CD4-positive, alpha-beta T cell treated with Interleukin-17A for 4 hours (primary cell): ENCODE results near the gene LDB3.
"Not testable (repeated sequence)": the region's sequence is repeated elsewhere in the genome, so short reads cannot be mapped to it uniquely, and the experiment has no call there.

Source experiments
- DNase-seq: peaks from one replicate; pipeline ENCODE4 v3.0.0-alpha.2; 2020; ENCODE audit warnings: mixed read lengths

Gene LDB3

DNA sequence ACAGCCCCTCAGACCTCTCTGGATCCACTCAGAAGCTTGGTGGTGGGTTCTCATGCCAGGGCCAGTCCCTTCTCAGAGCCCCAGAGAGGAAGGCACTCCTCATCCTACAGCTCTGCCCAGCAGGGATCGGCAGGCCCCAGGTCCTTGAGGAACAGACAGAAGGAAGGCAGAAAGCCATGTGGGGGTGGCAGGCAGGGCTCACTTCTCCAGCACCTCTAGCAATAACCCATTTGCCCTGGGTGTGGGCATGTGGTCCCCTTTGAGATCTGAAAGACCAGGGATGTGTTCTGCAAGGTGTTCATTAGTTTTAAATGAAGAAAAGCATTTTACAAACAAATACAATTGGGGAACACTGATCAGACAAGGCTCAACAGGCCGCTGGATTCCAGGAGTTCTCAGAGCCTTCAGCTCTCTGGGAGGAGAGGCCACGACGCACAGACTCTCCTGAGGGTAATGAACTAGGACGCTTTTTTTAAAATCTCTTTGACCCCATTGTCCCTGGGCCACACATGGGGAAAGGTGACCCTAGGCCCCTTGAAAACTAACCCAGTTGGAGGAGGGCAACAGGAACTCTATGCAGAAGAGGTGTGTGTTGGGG, 40.6 kb downstream of the LDB3 start:
- no peak for DNase-seq

GRCh38 chr10:86709396-86710185, 41.3 kb downstream of the LDB3 start:
- DNase-seq = no peak

- DNase-seq = peak; percentile 89
These were observed 42.7 kb downstream of the LDB3 start for GRCh38 chr10:86710987-86711512.

DNA sequence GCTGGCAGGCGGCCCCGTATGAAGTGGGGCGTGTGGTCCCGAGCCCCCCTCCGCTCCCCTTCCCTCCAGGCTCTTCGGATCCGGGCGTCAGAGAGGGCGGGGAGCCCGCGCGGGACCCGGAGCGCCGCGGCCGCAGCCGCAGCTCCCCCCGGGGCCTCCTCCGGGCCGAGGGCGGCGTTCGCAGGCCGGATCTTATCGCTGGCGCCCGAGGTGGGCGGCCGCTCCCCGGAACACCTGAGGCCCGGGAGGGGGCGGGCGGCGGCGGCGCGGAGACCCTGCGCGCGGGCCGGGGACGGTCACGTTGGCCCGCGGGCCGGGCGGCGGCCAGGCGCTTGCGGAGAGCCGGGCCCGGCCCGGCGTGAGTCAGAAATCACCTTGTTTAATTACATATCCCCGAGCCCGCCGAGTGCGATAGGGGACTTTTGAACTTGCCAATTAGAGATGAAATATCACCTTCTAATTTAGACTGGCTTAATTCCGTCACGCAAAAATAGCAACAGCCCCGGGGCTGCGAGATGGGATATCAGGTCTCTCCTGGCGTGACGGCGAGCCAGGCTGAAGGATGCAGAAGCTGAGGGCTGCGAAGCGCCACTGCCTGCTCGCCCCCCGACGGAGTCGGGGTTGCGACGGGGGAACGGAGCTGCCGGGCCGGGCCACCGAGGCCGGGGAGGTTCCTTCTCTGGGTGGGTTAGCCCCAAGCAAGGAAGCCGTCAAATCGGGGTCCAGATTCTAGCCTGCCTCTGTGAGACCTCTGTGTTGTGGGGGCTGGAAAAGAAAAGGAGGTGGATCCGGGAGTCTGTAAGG, 43.4 kb downstream of the LDB3 start:
- DNase-seq = peak; percentile 59

DNA sequence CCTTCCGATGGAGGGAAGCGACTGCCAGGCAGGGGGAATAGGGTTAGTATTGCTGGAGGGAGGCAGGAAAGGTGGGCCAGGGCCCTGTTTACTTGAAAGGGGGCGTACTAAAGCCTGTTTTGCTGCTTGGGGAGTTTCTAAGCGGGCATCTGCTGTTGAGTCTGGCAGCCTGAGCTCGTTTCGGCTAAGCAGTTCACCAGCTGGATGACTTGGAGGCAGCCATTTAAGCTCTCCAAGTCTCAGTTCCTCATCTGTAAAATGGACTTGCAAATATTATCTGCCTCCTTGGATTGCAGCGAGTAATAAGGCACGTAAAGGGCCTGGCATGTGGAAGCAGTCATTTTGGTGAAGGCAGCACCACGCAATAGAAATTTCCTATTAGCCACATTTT, 44.0 kb downstream of the LDB3 start:
- DNase-seq = no peak

- no peak for DNase-seq
These were observed 47.0 kb downstream of the LDB3 start for GRCh38 chr10:86715156-86715795.

DNA sequence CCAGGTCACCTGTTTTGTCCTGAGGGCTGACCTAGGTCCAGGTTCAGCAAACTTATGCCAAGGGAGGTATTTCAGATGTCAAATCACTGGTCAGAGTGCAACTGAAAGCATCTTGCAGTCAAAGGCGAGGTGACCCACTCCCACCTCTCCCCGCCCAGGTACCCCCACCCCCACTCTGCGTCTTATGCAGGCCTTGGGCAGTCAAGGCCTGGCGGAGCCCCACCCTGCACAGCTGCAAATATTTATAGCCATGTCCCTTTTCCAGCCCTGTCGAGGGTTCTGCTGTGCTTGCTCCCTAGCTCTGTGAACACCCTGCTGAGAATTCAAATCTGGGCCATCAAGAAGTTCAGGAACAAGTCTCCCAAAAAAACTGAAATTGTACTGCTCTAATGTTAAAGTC, 47.5 kb downstream of the LDB3 start:
- no peak for DNase-seq

- no peak for DNase-seq
These were observed 48.2 kb downstream of the LDB3 start for GRCh38 chr10:86716466-86716865.

- DNase-seq = no peak
These were observed 50.2 kb downstream of the LDB3 start for GRCh38 chr10:86718556-86718955.

GRCh38 chr10:86721232-86721631, 52.9 kb downstream of the LDB3 start:
- no peak for DNase-seq

GRCh38 chr10:86723009-86723408, 54.7 kb downstream of the LDB3 start:
- no peak for DNase-seq

DNA sequence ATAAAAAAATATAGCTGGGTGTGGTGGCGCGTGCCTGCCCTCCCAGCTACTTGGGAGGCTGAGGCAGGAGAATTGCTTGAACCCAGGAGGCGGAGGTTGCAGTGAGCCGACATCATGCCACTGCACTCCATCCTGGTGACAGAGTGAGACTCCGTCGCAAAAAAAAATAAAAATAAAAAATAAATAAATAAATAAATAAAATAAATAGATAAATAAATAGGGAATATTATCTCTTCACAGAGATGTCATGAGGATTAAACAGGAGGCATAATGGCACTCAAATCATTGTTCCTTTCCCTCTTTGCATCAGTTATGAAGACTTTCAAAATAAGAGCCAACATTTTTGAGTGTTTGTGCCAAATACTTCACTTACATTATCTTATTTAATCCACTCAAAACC, 56.1 kb downstream of the LDB3 start:
- DNase-seq = no peak

DNA sequence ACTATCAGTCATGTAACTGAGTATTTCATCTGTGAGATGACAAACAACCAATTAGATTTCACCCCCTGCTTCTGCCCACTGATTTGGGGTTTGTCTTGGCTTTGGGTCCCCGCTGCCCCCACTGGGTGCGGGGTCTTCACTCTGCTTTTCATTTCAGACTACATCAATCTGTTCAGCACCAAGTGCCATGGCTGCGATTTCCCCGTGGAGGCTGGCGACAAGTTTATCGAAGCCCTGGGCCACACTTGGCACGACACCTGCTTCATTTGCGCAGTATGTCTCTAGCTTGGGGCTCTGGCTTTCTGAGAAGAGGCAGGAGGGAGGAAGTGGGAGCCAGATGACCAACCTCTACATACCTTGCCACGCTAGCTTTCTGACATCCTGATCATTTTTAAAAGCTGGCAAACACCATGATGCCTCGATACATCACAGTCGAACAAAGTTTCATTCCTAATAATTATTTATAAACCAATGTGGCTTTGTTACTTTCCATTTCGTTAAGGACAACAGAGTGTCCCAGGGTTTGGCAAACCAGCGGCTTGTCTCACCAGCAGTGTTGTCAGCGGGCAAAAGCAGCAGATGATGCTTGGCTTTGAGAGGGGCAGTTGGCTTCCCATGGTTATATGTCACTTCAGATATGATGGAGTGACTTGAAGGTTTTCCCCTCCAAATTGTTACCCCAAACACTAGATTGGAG, 57.8 kb downstream of the LDB3 start:
- DNase-seq = no peak

GRCh38 chr10:86726677-86726999, 58.3 kb downstream of the LDB3 start:
- DNase-seq = no peak

- no peak for DNase-seq
These were observed 59.2 kb downstream of the LDB3 start for GRCh38 chr10:86727470-86727869.

GRCh38 chr10:86728056-86728455, 59.7 kb downstream of the LDB3 start:
- DNase-seq = no peak

- DNase-seq = no peak
These were observed 61.4 kb downstream of the LDB3 start for GRCh38 chr10:86729677-86730076.

DNA sequence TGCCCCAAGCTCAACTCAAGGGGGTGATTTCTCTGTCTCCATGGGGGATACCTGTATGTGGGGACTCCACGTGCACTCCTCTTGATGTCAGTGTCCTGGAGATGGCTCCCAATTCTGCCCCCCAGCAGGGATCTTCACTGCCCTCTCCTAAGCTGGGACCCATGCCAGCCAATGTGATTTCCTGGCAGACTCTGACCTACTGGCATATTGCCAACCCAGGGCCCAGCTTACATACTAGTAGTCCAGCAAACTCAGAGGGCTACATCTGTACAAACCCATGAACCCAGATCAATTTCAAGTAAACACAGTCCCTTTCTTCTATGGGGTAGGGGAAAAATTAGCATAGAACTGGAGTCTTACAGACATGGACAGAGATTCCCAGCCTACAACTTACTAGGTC, 61.9 kb downstream of the LDB3 start:
- DNase-seq = no peak

DNA sequence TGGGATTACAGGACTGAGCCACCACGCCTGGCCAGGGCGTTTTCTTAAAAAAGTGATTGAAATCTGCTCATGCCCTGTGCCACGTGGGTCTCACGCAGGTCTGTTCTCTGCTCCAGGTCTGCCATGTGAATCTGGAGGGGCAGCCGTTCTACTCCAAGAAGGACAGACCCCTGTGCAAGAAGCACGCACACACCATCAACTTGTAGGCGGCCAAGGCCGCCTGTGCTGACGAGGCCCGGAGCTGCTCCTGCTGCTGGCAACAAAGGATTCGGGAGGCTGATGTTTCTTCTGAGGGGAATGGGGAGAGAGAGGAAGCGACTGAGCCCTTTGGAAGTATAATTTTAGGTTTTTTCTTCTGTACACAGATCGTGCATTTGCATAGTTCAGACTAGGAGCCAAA, 64.5 kb downstream of the LDB3 start:
- DNase-seq = no peak

DNA sequence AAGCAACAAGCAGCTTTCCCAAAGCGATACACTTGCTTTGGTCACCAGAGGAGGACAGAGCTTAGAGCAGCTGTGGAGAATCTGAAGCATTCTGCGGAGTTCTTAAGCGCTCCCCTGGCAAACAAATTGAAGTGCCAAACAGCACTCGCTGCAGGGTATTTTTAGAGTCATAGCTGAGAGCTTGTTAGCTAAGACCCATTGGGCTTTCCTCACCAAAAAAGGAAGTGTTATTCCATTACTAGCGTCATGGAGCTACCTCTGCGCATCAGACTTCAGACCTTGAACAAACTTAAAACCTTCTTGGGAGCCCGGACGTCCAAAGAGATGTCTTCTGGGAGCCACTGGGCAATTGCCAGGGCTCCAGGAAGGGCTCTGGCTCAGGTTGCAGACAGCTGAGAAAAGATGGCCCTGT, 65.0 kb downstream of the LDB3 start:
- no peak for DNase-seq

DNA sequence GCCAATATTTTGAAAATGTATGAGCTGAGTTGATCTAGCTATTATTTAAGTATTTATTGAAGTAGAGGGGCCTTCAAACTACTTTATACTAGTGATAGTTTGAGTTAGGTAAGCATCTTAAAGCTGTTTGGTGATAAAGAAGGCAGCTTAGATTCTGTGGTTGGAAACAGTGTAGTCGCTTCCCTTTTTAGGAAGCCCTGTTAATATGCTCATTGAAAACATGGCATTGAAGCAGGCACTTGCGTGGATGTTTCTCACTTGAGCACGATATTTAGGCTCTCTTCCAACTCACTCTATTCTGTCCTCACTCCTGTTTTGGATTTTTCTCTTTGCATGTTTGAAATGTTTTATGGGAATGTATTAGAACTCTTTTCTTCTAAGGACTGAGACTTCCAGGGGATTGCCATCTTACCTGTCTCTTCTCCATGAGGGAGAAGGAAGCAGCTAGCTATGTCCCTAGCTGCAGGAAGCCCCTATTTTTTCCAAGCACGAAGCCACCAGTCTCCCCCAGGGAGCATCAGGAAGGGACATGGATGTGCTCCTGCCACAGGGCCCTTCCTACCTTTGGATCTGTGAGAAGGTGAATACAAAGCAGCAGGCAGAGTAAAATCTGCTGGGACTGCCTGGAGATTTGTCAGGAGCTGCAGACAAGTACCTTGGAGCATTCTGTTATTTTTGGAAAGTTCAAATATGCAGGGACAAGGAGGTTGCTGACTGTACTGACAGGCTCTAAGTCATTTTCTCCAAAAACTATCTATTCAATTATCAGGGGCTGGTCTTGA, 66.1 kb downstream of the LDB3 start:
- DNase-seq = no peak

DNA sequence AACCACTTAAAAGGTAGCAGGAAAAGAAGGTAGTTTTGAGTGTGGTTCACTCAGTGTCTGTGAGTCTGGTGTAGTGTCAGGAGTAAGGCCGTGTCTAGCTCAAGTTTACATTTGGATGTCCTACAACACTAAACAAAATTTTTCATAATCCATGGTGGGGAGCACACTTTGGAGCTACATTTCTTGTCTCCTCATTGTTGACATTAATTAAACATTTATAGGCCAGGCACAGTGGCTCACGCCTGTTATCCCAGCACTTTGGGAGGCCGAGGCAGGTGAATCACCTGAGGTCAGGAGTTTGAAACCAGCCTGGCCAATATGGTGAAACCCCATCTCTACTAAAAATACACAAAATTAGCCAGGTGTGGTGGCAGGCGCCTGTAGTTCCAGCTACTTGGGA, 67.0 kb downstream of the LDB3 start:
- DNase-seq = not testable (repeated sequence)
